GM18507 (cell line): ENCODE measurements around the gene RMND5A.

Experiments used
- DNase-seq: peaks from one replicate; pipeline ENCODE4 v3.0.0; 2011; ENCODE audit warnings: low read depth; ENCODE audit not compliant: insufficient read length; ENCODE audit errors: extremely low spot score
- FAIRE-seq: peaks from 2 replicates; lab custom pipeline; 2011; peaks lifted over from hg19 to GRCh38; lab: Jason Lieb, UNC

The RMND5A gene

GRCh38 chr2:86788165-86788564 is 68.1 kb downstream of the RMND5A start:
- FAIRE-seq (no peak), DNase-seq (no peak)

GRCh38 chr2:86788881-86789686 is 69.0 kb downstream of the RMND5A start:
- DNase-seq, result no peak
- no peak for FAIRE-seq

- FAIRE-seq (no peak), DNase-seq (no peak)
Measured at GRCh38 chr2:86789687-86790133, 69.6 kb downstream of the RMND5A start.

DNA sequence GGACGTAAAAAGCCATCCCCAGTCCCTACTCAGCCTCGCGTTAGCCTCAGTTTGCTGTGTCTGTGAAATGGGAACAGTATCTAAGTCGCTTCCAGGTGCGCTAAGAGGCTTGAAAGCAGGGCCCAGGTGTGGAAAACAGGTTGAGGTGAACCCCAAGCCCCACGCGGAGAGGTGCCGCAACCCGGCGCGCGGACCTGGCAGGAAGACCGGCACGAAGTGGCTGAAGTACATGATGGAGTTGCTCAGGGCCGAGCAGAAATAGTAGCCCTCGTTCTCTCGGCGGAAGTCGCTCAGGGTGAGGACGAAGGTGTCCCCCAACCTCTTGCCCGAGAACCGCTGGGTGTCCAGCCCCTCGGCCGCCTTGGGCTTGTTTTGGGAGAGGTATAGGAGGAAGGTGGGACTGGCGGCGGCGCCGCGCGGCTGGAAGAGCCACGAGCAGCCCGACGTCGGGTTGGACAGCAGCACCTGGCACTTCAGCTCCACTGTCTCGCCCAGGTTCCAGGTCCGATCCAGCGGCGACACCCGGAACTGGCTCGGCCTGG is 70.1 kb downstream of the RMND5A start:
- DNase-seq (no peak), FAIRE-seq (no peak)

DNA sequence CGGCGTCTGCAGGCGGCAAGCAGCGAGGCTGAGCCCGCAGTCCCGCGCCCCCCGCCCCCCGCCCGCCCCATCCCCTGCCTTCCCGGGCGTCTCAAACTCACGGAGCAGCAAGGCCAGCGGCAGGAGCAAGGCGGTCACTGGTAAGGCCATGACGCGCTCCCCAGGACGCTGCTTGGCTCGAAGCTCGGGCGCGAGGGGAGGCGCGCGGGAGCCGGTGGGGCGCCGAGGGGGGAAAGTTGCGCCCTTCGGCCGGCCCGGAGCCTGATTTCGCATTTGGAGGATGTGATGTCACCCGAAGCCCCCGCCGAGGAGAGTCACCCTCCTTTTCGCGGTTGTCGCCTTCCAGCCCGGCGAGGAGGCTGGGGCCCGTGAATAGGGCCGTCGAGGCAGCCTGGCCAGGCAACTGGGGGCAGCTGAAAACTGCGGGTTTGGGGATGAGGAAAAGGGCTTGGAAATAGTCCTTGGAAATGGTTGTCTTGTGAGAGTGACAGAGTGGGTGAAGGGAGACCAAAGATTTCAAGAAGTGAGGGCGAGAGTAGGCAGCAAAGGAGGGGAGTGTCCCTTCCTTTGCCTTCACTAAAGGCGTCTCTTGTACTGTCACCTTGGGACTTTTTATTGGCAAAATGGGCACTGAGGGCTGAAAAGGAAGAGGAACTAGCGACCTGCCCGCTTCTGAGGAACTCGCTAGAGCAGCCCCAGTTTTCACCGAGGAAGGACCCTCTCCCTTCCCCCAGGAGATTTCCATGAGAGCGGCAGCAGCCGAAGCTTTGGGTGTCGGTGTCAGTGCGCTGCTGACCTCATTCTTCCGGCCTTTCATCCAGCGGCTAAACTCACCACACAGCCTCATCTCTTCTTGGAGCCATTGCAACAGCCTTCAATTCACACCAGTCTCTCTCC is 70.8 kb downstream of the RMND5A start, which contains the start of gene CD8A:
Gene CD8A, minus strand, starts transcription at position 238 of the 897 bp plus-strand sequence. Its CDS starts 88 bp downstream, at position 150.
- FAIRE-seq (no peak), DNase-seq (no peak)

GRCh38 chr2:86791573-86791972 is 71.5 kb downstream of the RMND5A start:
- DNase-seq (no peak), FAIRE-seq (no peak)

DNA sequence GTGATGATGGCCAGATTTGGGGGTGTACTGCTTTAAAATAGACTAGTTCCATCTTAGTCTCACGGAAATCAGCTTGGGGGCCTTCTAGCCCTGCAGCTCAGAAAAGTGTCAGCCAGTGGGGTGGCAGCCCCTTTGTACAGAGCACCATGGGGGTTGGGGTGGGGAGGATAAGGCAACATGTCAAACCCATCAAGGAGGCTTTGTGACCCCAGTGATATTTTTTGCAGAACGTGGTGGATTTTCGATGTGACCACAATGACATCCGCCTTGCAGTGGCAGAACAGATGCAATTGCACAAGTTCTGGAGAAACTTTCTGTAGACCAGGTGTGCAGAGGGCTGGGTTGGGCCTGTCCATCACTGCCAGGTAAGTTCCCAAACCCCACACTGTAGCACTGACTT is 73.7 kb downstream of the RMND5A start:
- no peak for FAIRE-seq
- DNase-seq, result no peak

GRCh38 chr2:86794861-86795260 is 74.8 kb downstream of the RMND5A start:
- FAIRE-seq, result no peak

DNA sequence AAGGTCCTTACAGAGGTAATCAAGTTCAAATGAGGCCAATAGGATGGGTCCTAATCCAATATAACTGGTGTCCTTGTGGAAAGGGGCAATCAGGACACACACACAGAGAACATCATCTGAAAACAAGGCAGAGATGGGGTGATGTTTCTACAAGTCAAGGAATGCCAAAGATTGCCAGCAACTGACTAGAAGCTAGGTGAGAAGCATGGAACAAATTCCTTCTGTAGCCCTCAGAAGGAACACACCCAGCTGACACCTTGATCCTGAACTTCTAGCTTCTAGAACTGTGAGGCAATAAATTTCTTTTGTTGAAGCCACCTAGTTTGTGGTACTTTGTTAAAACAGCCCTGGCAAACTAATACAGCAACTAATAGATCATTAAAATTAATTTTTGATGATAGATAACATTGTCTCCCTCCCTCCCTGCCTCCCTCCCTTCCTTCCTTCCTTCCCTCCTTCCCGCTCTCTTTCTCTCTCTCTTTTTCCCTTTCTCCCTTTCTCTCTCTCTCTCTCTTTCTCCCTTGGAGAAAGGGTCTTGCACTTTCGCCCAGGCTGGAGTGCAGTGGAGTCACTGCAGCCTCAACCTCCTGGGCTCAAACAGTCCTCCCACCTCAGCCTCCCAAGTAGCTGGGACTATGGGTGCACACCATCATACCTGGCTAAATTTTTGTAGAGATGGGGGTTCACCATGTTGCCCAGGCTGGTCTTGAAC is 80.9 kb downstream of the RMND5A start:
- DNase-seq (no peak), FAIRE-seq (no peak)

More at GRCh38 chr2:86794861-86795260, 74.8 kb downstream of the RMND5A start:
- DNase-seq, result no peak

DNA sequence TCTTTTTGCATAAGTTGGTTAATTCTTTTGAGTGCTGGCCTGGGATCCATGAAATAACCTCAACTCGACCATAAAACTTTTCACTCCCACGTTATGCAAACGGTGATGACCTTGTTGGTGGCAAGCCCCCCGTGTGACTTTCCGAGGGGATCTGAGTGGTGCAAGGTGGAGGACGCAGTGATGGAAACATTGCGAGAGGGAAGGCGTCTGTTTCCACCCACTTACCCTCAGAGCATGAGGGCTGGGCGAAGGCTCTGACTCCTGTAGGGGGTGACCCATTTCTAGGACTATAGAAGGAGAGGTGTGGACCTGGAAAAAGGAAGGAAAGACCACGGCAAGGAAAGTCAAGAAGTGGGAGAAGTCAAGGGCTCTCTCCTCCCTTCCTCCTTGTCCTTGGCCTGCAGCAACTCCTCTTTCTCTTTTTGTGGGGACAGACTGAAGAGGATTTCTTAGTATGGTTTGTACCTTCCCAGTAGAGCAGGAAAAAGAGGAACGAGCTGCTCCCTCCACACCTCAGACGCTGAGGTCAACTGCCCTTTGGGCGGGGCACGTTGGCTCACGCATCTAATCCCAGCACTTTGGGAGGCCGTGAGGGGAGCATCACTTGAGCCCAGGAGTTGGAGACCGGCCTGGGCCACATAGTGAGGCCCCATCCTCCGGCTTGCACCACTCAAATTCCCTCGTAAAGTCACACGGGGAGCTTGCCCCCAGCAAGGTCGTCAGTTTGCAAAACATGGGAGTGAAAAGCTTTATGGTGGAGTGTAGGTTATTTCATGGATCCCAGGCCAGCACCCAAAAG is 86.2 kb downstream of the RMND5A start:
- DNase-seq (no peak), FAIRE-seq (no peak)

- no peak for FAIRE-seq
- no peak for DNase-seq
Measured at GRCh38 chr2:86807133-86807467, 87.0 kb downstream of the RMND5A start.

GRCh38 chr2:86807468-86808275 is 87.6 kb downstream of the RMND5A start:
- DNase-seq, result no peak
- FAIRE-seq, result no peak

- peak; percentile 92 for FAIRE-seq
- DNase-seq, result peak; percentile 87
Measured at GRCh38 chr2:86808315-86809161, 88.4 kb downstream of the RMND5A start.

DNA sequence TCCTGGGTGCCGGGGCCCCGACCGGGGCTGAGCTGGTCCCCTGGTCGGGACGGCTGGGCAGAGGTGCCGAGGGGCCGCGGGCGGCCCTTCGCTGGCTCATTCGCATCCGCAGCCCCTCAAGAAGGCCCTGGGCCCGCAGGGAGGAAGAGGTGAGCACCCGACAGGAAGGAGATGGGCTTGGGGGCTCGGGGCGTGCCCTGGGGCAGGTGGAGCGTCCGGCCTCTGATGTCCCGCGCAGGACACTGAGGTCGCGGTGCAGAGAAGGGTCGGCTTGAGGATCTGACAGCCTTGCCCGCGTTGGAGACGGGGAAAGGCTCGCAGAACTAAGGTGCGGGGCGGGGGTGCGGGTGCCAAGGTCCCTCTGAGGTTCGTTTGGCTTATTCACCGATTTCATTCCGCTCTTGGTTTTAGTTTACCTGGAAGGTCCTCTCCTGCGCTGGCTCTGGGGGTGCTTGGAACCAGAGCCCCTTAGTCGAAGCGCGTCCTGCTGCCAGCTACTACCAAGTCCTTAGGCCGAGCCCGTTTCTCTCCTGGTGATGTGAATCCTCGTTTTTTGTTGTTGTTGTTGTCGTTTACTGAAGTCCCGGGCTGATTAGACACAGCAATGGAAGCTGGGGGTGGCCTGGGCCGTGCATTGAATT is 89.5 kb downstream of the RMND5A start:
- DNase-seq (no peak), FAIRE-seq (no peak)

- no peak for FAIRE-seq
Measured at GRCh38 chr2:86815611-86816010, 95.5 kb downstream of the RMND5A start.

DNA sequence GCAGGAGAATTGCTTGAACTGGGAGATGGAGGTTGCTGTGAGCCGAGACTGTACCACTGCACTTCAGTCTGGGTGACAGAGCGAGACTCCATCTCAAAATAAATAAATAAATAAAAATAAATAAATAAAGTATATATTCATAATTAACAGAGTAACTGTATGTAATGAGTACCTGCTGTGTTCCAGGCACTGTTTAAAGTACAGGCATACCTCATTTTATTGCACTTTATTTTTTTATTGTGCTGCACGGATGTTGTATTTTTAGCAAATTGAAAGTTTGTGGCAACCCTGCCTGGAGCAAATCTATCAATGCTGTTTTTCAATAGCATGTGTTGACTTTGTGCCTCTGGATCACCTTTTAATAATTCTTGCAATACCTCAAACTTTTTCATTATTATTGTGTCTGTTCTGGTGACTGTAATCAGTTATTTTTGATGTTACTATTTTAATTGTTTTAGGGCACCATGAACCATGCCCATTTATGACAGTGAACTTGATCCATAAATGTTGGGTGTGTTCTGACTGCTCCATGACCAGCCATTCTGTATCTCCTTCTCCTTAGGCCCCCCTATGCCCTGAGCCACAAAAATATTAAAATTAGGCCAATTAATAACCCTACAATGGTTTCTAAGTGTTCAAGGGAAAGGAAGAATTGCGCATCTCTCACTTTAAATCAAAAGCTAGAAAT is 98.2 kb downstream of the RMND5A start:
- no peak for FAIRE-seq
- no peak for DNase-seq

More at GRCh38 chr2:86815611-86816010, 95.5 kb downstream of the RMND5A start:
- DNase-seq, result no peak
